ENCODE results near the gene FSHB.

DNA sequence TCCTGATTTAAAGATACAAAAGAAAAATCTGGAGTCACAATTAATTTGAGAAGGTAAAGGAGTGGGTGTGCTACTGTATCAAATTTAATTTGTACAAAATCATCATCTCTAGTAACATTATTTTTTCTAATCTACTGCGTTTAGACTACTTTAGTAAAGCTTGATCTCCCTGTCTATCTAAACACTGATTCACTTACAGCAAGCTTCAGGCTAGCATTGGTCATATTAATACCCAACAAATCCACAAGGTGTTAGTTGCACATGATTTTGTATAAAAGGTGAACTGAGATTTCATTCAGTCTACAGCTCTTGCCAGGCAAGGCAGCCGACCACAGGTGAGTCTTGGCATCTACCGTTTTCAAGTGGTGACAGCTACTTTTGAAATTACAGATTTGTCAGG is at the start of gene FSHB:
- TF ChIP-seq, protein P1, sequence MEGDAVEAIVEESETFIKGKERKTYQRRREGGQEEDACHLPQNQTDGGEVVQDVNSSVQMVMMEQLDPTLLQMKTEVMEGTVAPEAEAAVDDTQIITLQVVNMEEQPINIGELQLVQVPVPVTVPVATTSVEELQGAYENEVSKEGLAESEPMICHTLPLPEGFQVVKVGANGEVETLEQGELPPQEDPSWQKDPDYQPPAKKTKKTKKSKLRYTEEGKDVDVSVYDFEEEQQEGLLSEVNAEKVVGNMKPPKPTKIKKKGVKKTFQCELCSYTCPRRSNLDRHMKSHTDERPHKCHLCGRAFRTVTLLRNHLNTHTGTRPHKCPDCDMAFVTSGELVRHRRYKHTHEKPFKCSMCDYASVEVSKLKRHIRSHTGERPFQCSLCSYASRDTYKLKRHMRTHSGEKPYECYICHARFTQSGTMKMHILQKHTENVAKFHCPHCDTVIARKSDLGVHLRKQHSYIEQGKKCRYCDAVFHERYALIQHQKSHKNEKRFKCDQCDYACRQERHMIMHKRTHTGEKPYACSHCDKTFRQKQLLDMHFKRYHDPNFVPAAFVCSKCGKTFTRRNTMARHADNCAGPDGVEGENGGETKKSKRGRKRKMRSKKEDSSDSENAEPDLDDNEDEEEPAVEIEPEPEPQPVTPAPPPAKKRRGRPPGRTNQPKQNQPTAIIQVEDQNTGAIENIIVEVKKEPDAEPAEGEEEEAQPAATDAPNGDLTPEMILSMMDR (IDR thresholded peaks at IDR 0.05): no peak
- TF ChIP-seq POLR2A (IDR thresholded peaks at IDR 0.05): no peak
